22Rv1 (cell line): Measurements from ENCODE around the gene IFT122.

Source experiments
- ZFX ChIP-seq: fragments of 450-650 bp; IDR thresholded peaks from 2 replicates; pipeline ENCODE4 v1.6.1; 2017; ENCODE audit warnings: antibody characterized with exemption, borderline replicate concordance
- TF ChIP-seq, protein P1 (sequence below): fragments of 450-650 bp; IDR thresholded peaks from 2 replicates; pipeline ENCODE4 v1.5.1; 2017; ENCODE audit warnings: mild to moderate bottlenecking

DNA sequence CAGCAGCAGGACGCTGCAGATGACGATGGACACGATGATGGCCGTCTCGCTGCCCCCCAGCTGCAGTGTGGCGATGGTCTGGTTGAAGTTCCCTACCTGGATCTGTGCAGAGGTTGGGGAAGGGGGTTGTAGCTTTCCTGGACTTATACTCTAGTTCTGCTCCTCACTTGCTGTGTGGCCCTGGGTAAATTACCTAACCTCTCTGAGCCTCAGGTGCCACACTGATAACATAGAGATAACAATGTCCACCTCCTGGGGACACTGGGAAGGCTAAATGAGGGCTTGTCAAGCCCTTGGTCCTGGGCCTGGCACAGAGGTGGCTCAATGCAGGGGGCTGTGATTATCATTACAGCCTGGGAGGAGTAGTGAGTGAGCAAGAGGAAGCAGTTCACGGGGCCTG is 129.8 kb downstream of the IFT122 start:
- TF ChIP-seq, protein P1, sequence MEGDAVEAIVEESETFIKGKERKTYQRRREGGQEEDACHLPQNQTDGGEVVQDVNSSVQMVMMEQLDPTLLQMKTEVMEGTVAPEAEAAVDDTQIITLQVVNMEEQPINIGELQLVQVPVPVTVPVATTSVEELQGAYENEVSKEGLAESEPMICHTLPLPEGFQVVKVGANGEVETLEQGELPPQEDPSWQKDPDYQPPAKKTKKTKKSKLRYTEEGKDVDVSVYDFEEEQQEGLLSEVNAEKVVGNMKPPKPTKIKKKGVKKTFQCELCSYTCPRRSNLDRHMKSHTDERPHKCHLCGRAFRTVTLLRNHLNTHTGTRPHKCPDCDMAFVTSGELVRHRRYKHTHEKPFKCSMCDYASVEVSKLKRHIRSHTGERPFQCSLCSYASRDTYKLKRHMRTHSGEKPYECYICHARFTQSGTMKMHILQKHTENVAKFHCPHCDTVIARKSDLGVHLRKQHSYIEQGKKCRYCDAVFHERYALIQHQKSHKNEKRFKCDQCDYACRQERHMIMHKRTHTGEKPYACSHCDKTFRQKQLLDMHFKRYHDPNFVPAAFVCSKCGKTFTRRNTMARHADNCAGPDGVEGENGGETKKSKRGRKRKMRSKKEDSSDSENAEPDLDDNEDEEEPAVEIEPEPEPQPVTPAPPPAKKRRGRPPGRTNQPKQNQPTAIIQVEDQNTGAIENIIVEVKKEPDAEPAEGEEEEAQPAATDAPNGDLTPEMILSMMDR = no peak
- TF ChIP-seq ZFX = no peak
